HG03108 (cell line): ENCODE results near the gene CPT1A.

Experiments
- ATAC-seq: cut with Tn5 transposase; IDR thresholded peaks from one replicate; pipeline ENCODE4 v1.9.1; 2021; ENCODE audit warnings: moderate library complexity; ENCODE audit not compliant: unreplicated experiment

CPT1A gene

GRCh38 chr11:68854273-68854958, 12.7 kb upstream of the CPT1A start:
- ATAC-seq, result no peak

- ATAC-seq, result no peak
These were observed 10.9 kb upstream of the CPT1A start for GRCh38 chr11:68852628-68853027.

- ATAC-seq, result no peak
These were observed 6.7 kb upstream of the CPT1A start for GRCh38 chr11:68848429-68848828.

GRCh38 chr11:68847395-68847794, 5.7 kb upstream of the CPT1A start:
- no peak for ATAC-seq

GRCh38 chr11:68845351-68846002, 3.8 kb upstream of the CPT1A start:
- no peak for ATAC-seq

GRCh38 chr11:68844801-68845200, 3.1 kb upstream of the CPT1A start:
- ATAC-seq, result no peak

- no peak for ATAC-seq
These were observed 2.7 kb upstream of the CPT1A start for GRCh38 chr11:68844376-68844775.

- peak; percentile 35 for ATAC-seq
These were observed 2.1 kb upstream of the CPT1A start for GRCh38 chr11:68843703-68844312.

GRCh38 chr11:68843052-68843561, 1.4 kb upstream of the CPT1A start:
- ATAC-seq, result no peak

- ATAC-seq, result no peak
These were observed 823 bp upstream of the CPT1A start for GRCh38 chr11:68842427-68843051.

GRCh38 chr11:68840661-68841653, 759 bp downstream of the CPT1A start:
- no peak for ATAC-seq

GRCh38 chr11:68839911-68840641, 1.6 kb downstream of the CPT1A start:
- ATAC-seq, result no peak

GRCh38 chr11:68839054-68839865, 2.5 kb downstream of the CPT1A start:
- no peak for ATAC-seq

- ATAC-seq, result no peak
These were observed 3.1 kb downstream of the CPT1A start for GRCh38 chr11:68838572-68838964.

GRCh38 chr11:68837583-68838571, 3.8 kb downstream of the CPT1A start:
- no peak for ATAC-seq

- ATAC-seq, result no peak
These were observed 6.0 kb downstream of the CPT1A start for GRCh38 chr11:68835749-68836148.

GRCh38 chr11:68835328-68835727, 6.4 kb downstream of the CPT1A start:
- ATAC-seq, result no peak
